Activated T-cell treated with anti-CD3 and anti-CD28 coated beads, Interleukin-2, amount 50 U/mL, for 1 hour (primary cell): Measurements from ENCODE around the gene ZBTB7C.

ENCODE experiments used
- DNase-seq: peaks from one replicate; pipeline ENCODE4 v3.0.0-alpha.2; 2020

The ZBTB7C gene

GRCh38 chr18:48206887-48207286 lies 202.3 kb downstream of the ZBTB7C start:
- DNase-seq: no peak

GRCh38 chr18:48203961-48204666 lies 205.1 kb downstream of the ZBTB7C start:
- DNase-seq: no peak

DNA sequence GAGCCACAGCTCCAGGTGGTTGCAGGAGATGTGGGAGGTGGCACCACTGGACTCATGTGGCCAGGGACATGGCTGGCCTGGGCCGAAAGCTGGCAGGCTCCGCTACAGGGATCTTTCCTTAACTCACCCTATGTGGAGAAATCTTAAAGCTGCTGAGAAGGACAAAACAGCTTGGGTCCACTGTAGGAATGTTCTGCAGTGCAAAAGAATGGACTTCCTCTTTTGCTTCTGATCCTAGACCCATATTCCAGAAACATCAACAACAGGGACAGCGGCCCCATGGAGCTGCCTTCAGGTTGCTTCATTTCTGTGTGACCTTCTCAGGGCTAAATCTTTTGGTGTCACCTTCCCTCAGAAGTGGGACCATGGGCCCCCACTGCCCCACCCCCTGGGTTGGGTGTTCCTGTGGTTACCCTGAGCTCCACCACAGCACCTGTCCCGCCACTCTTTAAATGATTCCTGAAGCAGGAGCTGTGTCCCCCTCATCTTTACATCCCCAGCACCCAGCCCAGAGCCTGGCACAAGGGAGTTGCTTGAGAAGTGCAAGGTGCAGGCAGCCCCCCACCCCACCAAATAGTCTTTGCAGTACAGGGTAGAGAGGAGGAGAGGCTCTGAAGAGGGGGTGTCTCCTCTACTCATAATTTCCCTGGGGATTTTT lies 205.8 kb downstream of the ZBTB7C start:
- no peak for DNase-seq

DNA sequence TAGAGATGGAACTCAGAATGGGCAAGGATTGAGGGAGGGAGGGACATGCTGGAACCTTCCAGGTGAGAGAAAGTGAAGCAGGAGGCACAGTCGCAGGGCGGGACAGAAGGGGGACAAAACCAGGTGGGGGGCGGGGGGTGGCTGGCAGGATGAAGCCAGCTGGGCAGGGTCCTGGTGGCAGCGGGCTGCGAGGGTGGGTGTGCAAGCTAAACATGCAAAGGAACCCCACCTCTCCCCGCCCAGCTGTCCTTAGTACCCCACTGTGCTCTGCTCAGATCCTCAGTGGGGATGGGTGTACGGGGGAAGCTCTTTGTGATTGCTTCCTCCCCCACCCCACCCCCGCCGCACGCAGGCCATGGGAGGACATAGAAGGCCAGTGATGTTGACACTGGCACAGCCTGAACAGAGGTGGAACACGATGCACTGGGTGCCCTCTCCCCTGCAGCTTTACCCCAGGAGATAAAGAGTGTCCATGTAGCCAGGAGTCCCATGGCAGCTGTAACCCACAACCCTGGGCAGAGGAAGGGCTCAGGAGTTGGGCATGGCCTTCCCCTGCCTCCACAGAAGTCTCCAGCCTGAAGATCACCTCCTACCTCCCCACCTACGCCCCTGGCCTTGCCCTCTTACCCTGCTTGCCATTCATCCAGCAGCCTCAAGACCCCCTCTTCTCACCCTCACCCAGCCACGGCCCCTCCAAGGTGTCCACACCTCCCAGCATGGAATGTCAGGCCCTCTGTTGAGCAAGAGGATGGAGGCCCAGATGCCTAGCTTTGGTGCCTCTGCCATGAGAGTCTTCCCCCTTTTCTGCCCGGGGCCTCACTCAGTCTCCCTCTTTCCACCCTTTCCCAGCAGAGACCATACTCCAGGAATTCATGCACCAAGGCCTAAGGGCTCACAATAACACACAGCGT lies 206.6 kb downstream of the ZBTB7C start:
- DNase-seq: no peak

- no peak for DNase-seq
These were observed 207.2 kb downstream of the ZBTB7C start for GRCh38 chr18:48202006-48202348.

GRCh38 chr18:48201337-48202005 lies 207.7 kb downstream of the ZBTB7C start:
- DNase-seq: no peak

DNA sequence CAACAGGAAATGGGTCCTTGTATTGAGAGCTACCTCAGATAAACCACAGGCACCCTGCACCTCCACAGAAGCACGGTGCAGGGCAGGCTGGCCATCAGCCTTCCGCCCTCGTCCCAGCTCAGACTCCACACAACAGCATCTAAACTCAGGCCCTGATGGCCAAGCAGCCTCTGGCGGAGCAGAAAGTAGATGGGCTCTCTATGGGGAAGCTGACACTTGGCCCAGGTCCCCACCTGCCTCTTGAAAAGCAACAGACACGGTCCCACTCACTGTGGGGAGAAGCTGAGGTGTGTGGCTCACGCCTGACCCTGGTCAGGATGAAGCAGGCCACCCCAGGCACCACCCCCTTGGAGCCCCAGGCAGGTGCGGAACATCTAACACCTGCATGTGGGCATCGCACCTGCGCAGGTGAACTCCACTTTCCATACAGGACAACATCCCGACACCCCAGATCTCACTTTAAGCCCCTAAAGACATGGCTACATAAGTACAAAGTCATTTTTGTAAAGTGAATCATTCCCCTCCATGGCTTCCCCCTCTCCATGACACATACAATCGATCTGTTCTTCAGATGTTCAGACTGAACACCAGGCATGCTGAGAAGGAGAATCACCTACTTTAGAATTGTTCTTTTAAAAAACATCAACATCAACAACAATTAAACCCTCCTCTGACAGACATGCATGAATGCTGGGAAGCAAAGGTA lies 208.4 kb downstream of the ZBTB7C start:
- no peak for DNase-seq

DNA sequence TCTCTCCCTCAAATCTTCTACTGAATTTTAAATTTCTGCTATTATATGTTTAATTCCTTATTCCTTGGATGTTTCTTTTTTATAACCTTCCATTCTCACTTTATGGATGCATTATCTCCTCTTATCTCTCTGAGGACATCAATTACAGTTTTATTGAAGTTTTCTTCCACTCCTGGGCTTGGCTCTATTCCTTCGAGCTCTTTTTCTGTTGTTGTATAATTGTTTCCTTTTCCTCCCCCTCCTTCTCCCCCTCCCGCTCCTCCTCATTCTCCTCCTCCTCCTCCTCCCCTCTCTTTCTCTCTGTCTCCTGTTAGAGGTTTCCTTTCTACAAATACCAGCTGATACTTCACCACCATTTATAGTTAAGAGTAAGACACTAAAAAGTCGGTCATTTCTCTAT lies 209.8 kb downstream of the ZBTB7C start:
- DNase-seq: no peak

GRCh38 chr18:48197819-48198218 lies 211.4 kb downstream of the ZBTB7C start:
- DNase-seq: no peak

DNA sequence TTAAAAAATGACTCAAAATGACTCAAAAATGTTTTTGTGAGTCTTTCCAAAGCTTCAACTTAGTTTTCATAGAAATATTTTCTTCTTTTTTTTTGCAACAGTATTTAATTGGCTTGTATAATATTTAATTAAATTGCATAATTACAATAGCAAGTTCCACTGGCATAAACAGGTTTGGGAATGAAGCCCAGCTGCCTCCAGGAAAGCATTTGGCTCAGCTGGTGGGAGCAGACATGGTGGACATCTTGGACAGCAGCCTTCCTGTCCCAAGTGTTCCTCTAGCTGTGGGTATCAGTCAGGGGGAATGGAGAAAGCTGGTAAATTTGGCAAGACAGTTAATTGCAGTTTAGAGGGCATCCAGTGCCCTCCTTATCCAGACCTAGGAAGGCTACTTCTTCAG lies 213.4 kb downstream of the ZBTB7C start:
- no peak for DNase-seq

GRCh38 chr18:48194591-48195181 lies 214.5 kb downstream of the ZBTB7C start:
- DNase-seq: no peak

DNA sequence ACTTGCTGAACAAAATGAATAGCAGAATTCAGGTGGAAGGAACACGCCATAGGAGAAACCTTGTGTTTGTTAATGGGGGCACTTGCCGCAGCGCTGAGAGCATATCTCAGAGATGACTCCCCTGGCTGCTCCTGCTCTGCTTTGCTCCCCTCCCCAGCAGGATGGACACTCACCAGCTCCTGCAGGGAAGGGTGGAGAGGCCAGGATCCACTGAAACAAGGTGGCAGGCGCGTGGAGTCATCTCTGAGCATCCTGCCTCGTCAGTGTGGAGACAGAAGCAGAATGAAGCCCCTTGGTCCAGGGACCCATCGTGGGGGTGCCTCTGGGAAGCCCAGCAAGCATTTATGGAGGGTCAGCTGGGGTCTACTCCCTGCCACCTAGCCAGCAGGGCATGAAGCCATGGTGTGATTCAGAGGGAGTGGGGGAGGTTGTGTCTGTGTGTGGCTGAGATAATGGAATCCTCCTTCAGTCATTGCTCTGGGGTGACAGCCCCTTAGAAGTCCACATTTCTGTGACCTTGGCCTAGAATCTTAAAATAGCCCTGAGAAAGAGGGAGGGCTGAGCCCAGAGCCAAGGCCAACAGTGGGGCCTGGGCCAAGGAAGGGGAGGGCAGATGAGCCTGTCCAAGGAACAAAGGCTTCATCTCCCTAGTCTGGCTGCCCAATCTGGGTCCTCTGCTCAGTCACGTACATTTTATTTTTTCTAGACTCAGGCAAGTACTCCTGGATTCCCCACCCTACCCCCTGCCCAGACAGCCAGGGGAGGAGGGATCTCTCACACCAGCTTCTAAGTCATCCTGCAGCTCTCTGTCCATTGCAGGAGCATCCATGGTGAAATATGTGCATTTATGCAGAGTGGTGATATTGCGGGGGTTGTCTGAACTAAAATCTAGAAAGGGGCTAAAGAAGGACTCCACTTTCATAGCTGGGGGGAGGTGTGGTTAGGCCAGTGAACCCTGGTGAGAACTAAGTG lies 215.4 kb downstream of the ZBTB7C start:
- DNase-seq: no peak

GRCh38 chr18:48192542-48192941 lies 216.6 kb downstream of the ZBTB7C start:
- DNase-seq: no peak

- no peak for DNase-seq
These were observed 217.7 kb downstream of the ZBTB7C start for GRCh38 chr18:48191494-48191893.

DNA sequence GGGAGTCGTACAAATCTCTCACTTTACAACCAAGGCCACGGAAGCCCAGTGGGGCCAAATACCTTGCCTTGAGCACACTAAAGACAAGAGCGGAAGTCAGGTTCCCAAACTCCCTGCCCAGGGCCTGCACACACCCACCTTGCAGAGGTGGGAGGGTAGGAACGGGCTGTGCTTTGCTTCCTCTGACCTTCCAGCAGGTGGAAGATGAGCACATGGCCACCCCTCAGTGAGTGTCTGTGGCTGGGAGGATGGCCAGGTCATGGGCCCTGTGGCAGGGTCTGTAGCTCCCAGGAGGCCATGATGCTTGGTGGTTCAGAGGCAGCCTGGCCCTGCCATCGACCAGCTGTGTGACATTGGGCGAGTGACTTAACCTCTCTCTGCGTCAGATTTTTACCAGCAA lies 218.2 kb downstream of the ZBTB7C start:
- DNase-seq: no peak

DNA sequence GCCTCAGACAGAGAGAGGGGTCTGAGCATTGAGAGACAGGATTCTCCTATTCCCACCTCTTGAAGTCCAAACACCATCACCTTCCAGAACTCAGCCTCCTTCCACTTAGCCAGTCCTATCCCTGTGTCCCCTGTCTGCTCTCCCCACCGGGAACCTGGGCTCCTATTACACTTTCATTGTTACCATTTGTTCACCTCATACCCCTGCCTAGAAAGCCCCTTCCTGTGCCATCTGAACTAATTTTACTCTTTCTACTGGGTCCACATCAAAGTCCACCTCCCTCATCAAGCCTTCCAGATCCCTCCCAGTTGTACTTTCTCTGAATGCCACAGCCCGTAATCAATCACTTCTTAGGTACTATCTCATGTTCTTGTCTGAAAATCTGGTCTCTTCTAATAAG lies 220.6 kb downstream of the ZBTB7C start:
- no peak for DNase-seq

DNA sequence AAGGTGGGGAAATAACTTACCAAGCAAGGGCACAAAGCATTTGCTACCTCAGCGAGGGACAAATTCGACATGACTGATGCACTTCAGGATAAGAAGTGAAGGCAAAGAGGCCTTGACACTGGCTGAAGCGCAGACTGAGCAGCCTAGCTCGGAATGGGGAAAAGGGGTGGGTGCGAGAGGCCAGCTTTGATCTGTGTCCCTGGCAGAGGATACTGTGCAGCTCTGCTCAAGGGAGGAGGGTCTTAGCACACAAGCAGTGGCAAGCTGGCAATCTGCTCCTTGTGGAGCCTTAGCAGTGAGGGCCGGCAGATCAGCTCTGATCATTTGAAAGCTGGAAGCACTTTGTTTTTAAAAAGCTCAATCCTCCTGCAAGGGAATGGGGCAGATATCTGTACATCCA lies 222.3 kb downstream of the ZBTB7C start:
- DNase-seq: no peak

- no peak for DNase-seq
These were observed 222.9 kb downstream of the ZBTB7C start for GRCh38 chr18:48186131-48186766.

DNA sequence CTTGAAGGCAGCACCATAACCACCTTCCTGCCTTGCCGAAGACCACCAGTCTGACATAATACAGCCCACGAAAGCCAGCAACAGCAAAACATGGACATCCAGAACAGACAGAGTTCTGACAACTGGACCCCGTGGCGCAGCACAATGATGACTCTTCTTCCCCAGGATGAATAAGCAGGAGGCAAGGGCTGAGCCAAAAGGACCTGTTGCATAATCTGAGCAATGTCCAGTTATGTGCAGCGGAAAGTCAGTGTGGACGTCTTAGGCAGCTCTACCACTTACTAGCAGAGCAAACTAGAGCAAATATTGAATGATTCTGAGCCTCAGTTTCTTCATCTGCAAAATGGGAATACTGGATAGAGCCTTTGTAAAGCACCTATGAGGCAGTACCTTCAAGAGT lies 225.1 kb downstream of the ZBTB7C start:
- no peak for DNase-seq

DNA sequence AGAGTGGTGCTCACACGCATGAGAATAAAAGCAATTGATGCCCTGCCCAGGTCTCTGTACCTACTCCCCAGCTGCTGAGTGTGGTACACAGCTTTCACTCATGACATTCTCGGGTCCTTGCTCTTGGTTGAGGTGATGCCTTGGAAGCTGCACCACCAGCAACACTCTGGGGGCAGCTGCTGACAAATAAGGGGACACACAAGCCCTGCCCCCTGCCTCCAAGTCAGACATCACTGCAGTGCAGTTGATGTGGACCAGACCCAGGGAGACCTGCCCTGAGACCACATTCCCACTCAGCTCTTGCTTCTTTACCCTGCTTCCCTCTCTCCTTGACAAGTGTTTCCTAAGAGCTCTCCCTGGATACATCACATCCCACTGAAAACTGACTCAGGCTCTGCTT lies 225.6 kb downstream of the ZBTB7C start:
- DNase-seq: no peak

DNA sequence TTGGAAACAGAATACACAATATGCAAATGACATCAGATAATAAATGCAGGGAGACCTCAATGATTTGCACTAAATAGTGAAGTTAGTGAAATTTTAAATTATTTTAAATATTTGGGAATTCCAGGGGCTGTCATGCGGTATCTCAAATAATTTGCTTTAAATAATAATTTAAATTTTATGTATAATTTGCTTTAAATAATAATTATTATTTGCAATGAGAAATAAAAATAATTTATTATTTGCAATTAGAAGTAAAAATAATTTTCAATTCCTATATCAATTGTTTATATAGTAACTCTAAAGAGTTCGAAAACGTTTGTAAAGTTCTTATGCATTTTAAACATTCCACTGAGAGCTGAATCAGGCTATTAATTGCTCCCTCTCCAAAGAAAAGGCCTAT lies 226.4 kb downstream of the ZBTB7C start:
- no peak for DNase-seq
